SK-N-SH (cell line): ENCODE results near the gene KPNA5. TPM values are rescaled to one million over a fixed set of nuclear protein-coding genes. Genes with fewer than 3 reads are reported as not detected.
"Not testable (repeated sequence)": the region's sequence is repeated elsewhere in the genome, so short reads cannot be mapped to it uniquely, and the experiment has no call there.

ENCODE experiments used
- CTCF ChIA-PET: fragments of 300-600, 350-600 bp; formaldehyde crosslinking; extraction: SDS; loops from one replicate; lab custom pipeline; 2021; lab: Yijun Ruan, JAX
- POLR2A ChIA-PET: fragments of 350-600 bp; sonication (Branson Sonifier 250); formaldehyde crosslinking; extraction: SDS; loops from one replicate; lab custom pipeline; 2020; ENCODE audit warnings: antibody characterized with exemption, inconsistent platforms; lab: Yijun Ruan, JAX
- DNase-seq: peaks from one replicate; pipeline ENCODE4 v3.0.0; 2012
- H2AFZ ChIP-seq: fragments of 200-600 bp; sonication (generic); 2 replicates; pipeline ENCODE4 v1.8.1; 2016; ENCODE audit warnings: antibody characterized with exemption, mild to moderate bottlenecking, low read depth
- H3F3A ChIP-seq: fragments of 200-600 bp; sonication (generic); replicated peaks from 2 replicates; pipeline ENCODE3; 2016; ENCODE audit warnings: antibody characterized with exemption, mild to moderate bottlenecking; ENCODE audit not compliant: insufficient read depth
- H3K27ac ChIP-seq, 2 experiments: fragments of 200-500 bp in 1 of 2; fragments of 200-600 bp in 1 of 2; sonication (Bioruptor generic) in 1 of 2; sonication (generic), shearing (Covaris generic) in 1 of 2; 2 replicates each; pipeline versions ENCODE4 v1.5.1 to v1.6.1; 2014 to 2016; ENCODE audit warnings: low read depth in 2 of 2, inconsistent platforms in 1 of 2, low read length in 1 of 2, mild to moderate bottlenecking in 1 of 2, mixed read lengths in 1 of 2
- H3K27me3 ChIP-seq: fragments of 200-600 bp; sonication (generic), shearing (Covaris generic); 2 replicates; pipeline ENCODE4 v1.6.1; 2016; ENCODE audit warnings: mixed run types; ENCODE audit not compliant: insufficient read depth
- H3K36me3 ChIP-seq, 2 experiments: fragments of 200-500 bp in 1 of 2; fragments of 200-600 bp in 1 of 2; sonication (Bioruptor generic) in 1 of 2; sonication (generic) in 1 of 2; replicated peaks in 1 of 2; 2 replicates each; pipeline versions ENCODE3 to v1.5.1; 2014 to 2016; ENCODE audit warnings: low read length in 1 of 2, mild to moderate bottlenecking in 1 of 2; ENCODE audit not compliant: insufficient read depth in 2 of 2, control insufficient read depth in 1 of 2
- H3K4me1 ChIP-seq, 2 experiments: fragments of 200-500 bp in 1 of 2; fragments of 200-600 bp in 1 of 2; sonication (Bioruptor generic) in 1 of 2; sonication (generic), shearing (Covaris generic) in 1 of 2; 2 replicates each; pipeline versions ENCODE4 v1.5.1 to v1.6.1; 2014 to 2016; ENCODE audit warnings: low read depth in 1 of 2, low read length in 1 of 2, mixed run types in 1 of 2; ENCODE audit not compliant: insufficient read depth in 2 of 2, control insufficient read depth in 1 of 2
- H3K4me2 ChIP-seq: fragments of 200-600 bp; sonication (generic), shearing (Covaris generic); 2 replicates; pipeline ENCODE4 v1.6.1; 2017; ENCODE audit warnings: mixed run types
- H3K4me3 ChIP-seq, 2 experiments: fragments of 200-500 bp in 1 of 2; fragments of 200-600 bp in 1 of 2; sonication (Bioruptor generic) in 1 of 2; sonication (generic), shearing (Covaris generic) in 1 of 2; 2 replicates each; pipeline versions ENCODE4 v1.5.1 to v1.8.1; 2014 to 2016; ENCODE audit warnings: low read depth in 2 of 2, inconsistent platforms in 1 of 2, low read length in 1 of 2, mild to moderate bottlenecking in 1 of 2, mixed read lengths in 1 of 2, moderate library complexity in 1 of 2
- H3K79me2 ChIP-seq: fragments of 200-600 bp; sonication (generic); 2 replicates; pipeline ENCODE4 v1.8.1; 2017; ENCODE audit warnings: mild to moderate bottlenecking; ENCODE audit not compliant: insufficient read depth
- H3K9ac ChIP-seq: fragments of 200-600 bp; sonication (generic); 2 replicates; pipeline ENCODE4 v1.6.1; 2017; ENCODE audit warnings: mixed run types
- H3K9me2 ChIP-seq: fragments of 200-600 bp; sonication (generic); 2 replicates; pipeline ENCODE4 v1.6.1; 2017; ENCODE audit warnings: mixed run types
- H3K9me3 ChIP-seq: fragments of 200-600 bp; sonication (generic); 2 replicates; pipeline ENCODE4 v1.6.1; 2017; ENCODE audit warnings: mixed run types, mild to moderate bottlenecking, moderate library complexity
- H4K20me1 ChIP-seq: fragments of 200-600 bp; sonication (generic); 2 replicates; pipeline ENCODE4 v1.6.1; 2017; ENCODE audit warnings: mild to moderate bottlenecking, mixed run types; ENCODE audit not compliant: insufficient read depth
- CTCF ChIP-seq: fragments of 200-600 bp; sonication (generic); IDR thresholded peaks from 2 replicates; pipeline ENCODE4 v1.6.1; 2017; ENCODE audit warnings: antibody characterized with exemption, mild to moderate bottlenecking, moderate library complexity
- ELF1 ChIP-seq: IDR thresholded peaks from 2 replicates; pipeline ENCODE4 v1.4.0; 2012
- EP300 ChIP-seq, 2 experiments: IDR thresholded peaks; 2 replicates each; pipeline versions ENCODE4 v1.4.0 to v1.6.1; 2012; ENCODE audit warnings: borderline replicate concordance in 1 of 2, low read depth in 1 of 2, low read length in 1 of 2
- MAX ChIP-seq: IDR thresholded peaks from 2 replicates; pipeline ENCODE4 v1.4.0; 2012; ENCODE audit warnings: low read depth
- MEF2A ChIP-seq: IDR thresholded peaks from 2 replicates; pipeline ENCODE4 v1.4.0; 2012; ENCODE audit warnings: low read depth, borderline replicate concordance
- MXI1 ChIP-seq: IDR thresholded peaks from 2 replicates; pipeline ENCODE4 v1.6.1; 2012; ENCODE audit warnings: mild to moderate bottlenecking, low read depth, low read length, improper control_type of control experiment
- NRF1 ChIP-seq: IDR thresholded peaks from 2 replicates; pipeline ENCODE4 v1.6.1; 2012; ENCODE audit warnings: low read depth, mild to moderate bottlenecking, low read length
- POLR2AphosphoS5 ChIP-seq: IDR thresholded peaks from 2 replicates; pipeline ENCODE4 v1.6.1; 2012; ENCODE audit warnings: low read depth, low read length
- RCOR1 ChIP-seq: fragments of 150-350 bp; IDR thresholded peaks from 2 replicates; pipeline ENCODE4 v1.6.1; 2017; ENCODE audit warnings: antibody characterized with exemption, low read length
- REST ChIP-seq: IDR thresholded peaks from 2 replicates; pipeline ENCODE4 v1.6.1; 2012; ENCODE audit warnings: mild to moderate bottlenecking, low read depth, low read length, moderate library complexity
- RXRA ChIP-seq: IDR thresholded peaks from 2 replicates; pipeline ENCODE4 v1.4.0; 2012; ENCODE audit warnings: low read depth, mild to moderate bottlenecking, borderline replicate concordance
- SMC3 ChIP-seq: IDR thresholded peaks from 2 replicates; pipeline ENCODE4 v1.6.1; 2012; ENCODE audit warnings: low read depth, low read length, improper control_type of control experiment
- TAF1 ChIP-seq: IDR thresholded peaks from 2 replicates; pipeline ENCODE4 v1.6.1; 2012; ENCODE audit warnings: low read depth, mild to moderate bottlenecking, low read length, moderate library complexity, borderline replicate concordance
- TEAD4 ChIP-seq: IDR thresholded peaks from 2 replicates; pipeline ENCODE4 v1.4.0; 2012; ENCODE audit warnings: mild to moderate bottlenecking, borderline replicate concordance; ENCODE audit not compliant: insufficient read depth
- YY1 ChIP-seq: IDR thresholded peaks from 2 replicates; pipeline ENCODE4 v1.4.0; 2012; ENCODE audit warnings: low read depth, mild to moderate bottlenecking
- WGBS: methylation state at CpG from one replicate; pipeline ENCODE4 v1.1.6; 2017; ENCODE audit warnings: low lambda C conversion rate; 5-methylcytosine and 5-hydroxymethylcytosine counted together
- polyA plus RNA-seq, 3 experiments: library from polyadenylated mRNA; depleted of rRNA; stranded (reverse); fragments of >200 nt; gene quantifications; 2 replicates each; pipeline ENCODE4 v1.2.3, GENCODE V29; 2012
- TF ChIP-seq, protein P1 (sequence below): fragments of 150-350 bp; IDR thresholded peaks from 2 replicates; pipeline ENCODE4 v1.6.1; 2016; ENCODE audit warnings: mild to moderate bottlenecking, low read depth, low read length

Gene KPNA5
- polyA plus RNA-seq, 1 of the 3 experiments (the other 2 are of a cell fraction): 1.9 TPM

- no peaks in the 10 kb centered on the region for H3K9me2 ChIP-seq
- CTCF ChIA-PET: no interaction called here
- peaks cover 4% of the 10 kb centered on the region; the same call in 1 of the 2 replicates for H4K20me1 ChIP-seq
- H3K27me3 ChIP-seq: no peaks in the 10 kb centered on the region
- TF ChIP-seq RXRA (no peak), ELF1 (no peak), CTCF (no peak), EP300 (IDR thresholded peaks at IDR 0.05; ENCODE audit: borderline replicate concordance in 1 of 2, low read depth in 1 of 2, low read length in 1 of 2) (no peak), TEAD4 (no peak), MEF2A (no peak), TAF1 (no peak), NRF1 (no peak), MAX (no peak), SMC3 (no peak), RCOR1 (no peak), YY1 (no peak), MXI1 (no peak), REST (no peak), POLR2AphosphoS5 (no peak)
- TF ChIP-seq, protein P1, sequence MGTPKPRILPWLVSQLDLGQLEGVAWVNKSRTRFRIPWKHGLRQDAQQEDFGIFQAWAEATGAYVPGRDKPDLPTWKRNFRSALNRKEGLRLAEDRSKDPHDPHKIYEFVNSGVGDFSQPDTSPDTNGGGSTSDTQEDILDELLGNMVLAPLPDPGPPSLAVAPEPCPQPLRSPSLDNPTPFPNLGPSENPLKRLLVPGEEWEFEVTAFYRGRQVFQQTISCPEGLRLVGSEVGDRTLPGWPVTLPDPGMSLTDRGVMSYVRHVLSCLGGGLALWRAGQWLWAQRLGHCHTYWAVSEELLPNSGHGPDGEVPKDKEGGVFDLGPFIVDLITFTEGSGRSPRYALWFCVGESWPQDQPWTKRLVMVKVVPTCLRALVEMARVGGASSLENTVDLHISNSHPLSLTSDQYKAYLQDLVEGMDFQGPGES: no peak
- H3K27ac ChIP-seq: no peak overlapping the region
- H3K9ac ChIP-seq: no peak overlapping the region
- POLR2A ChIA-PET: no interaction called here
- no peaks in the 10 kb centered on the region for H3F3A ChIP-seq
- peaks cover 92% of the 10 kb centered on the region for H3K79me2 ChIP-seq
- WGBS: 97% methylated on average over 3 of the region's 3 CpGs
- H2AFZ ChIP-seq: no peak overlapping the region
- peaks cover 7 to 9% of the 10 kb centered on the region in 2 experiments; a peak in 3 of 4 replicates for H3K4me1 ChIP-seq
- no peak overlapping the region for H3K4me2 ChIP-seq
- peaks cover 7 to 13% of the 10 kb centered on the region in 2 experiments for H3K36me3 ChIP-seq
- no peaks in the 10 kb centered on the region for H3K9me3 ChIP-seq
- no peak for DNase-seq
- H3K4me3 ChIP-seq: no peak overlapping the region
Measured at GRCh38 chr6:116663308-116663707, 17.7 kb upstream of the KPNA5 start.

DNA sequence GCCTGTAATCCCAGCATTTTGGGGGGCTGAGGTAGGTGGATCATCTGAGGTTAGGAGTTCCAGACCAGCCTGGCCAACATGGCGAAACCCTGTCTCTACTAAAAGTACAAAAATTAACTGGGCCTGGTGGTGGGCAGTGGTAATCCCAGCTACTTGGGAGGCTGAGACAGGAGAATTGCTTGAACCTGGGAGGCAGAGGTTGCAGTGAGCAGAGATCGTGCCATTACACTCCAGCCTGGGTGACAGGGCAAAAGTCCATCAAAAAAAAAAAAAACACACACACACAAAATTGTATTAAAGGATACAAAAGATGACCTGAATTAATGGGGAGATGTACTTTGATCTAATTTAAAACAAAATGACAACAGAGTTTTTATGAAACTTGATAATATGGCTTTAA is 16.8 kb upstream of the KPNA5 start:
- H3K4me1 ChIP-seq, H3K4me2 ChIP-seq, H3K36me3 ChIP-seq, H3K9me2 ChIP-seq, H4K20me1 ChIP-seq, H3K27ac ChIP-seq, H3F3A ChIP-seq, POLR2A ChIA-PET, H3K9me3 ChIP-seq, H2AFZ ChIP-seq, H3K9ac ChIP-seq, H3K27me3 ChIP-seq, H3K4me3 ChIP-seq, DNase-seq: not testable (repeated sequence)
- WGBS: 94% methylated on average over 2 of the region's 2 CpGs
- peaks cover 92% of the 10 kb centered on the region for H3K79me2 ChIP-seq
- CTCF ChIA-PET: interaction anchor here (0.9 to 1.1 kb wide), 3 partner anchors 9 to 40 kb away, joined by 3 to 5 read pairs (median 3); no protein-coding TSS in a partner anchor
